ENCODE measurements around the gene LRIT2. TPM values are rescaled to one million over a fixed set of nuclear protein-coding genes. Genes with fewer than 3 reads are reported as not detected.

The LRIT2 gene
- total RNA-seq, 1 donor = not detected

GRCh38 chr10:84241185-84241790 lies 15.9 kb upstream of the LRIT2 start, which contains the start of gene LRIT1:
TSS of gene LRIT1 (minus strand) at chr10:84241546. CDS start at chr10:84241439, 107 bp downstream.
- Histone ChIP-seq H3K27ac (ENCODE audit: low read depth, low read length) (no peak within 1 kb of the TSS), H3K4me3 (ENCODE audit: insufficient read depth, low read length) (no peak within 1 kb of the TSS), H3K27me3 (ENCODE audit: insufficient read depth, low read length) (peaks cover 4% of the 10 kb centered on the region), H2AFZ (ENCODE audit: low read length) (no peak within 1 kb of the TSS), H3K36me3 (ENCODE audit: insufficient read depth, low read length) (no peaks in the 10 kb centered on the region), H3K4me1 (ENCODE audit: insufficient read depth, low read length) (no peaks in the 10 kb centered on the region), H4K20me1 (ENCODE audit: insufficient read depth, low read length) (no peaks in the 10 kb centered on the region), H3K4me2 (ENCODE audit: insufficient read depth, low read length) (no peak within 1 kb of the TSS), H3K79me2 (ENCODE audit: insufficient read depth, low read length) (no peaks in the 10 kb centered on the region), H3K9me3 (ENCODE audit: low read depth, low read length) (no peaks in the 10 kb centered on the region)
- DNase-seq (ENCODE audit: insufficient read length, low spot score, missing footprints) = no peak
- no peak for TF ChIP-seq CTCF (IDR thresholded peaks at IDR 0.05; ENCODE audit: extremely low read depth, low read depth, low read length)

GRCh38 chr10:84238909-84239308 lies 13.6 kb upstream of the LRIT2 start:
- Histone ChIP-seq H3K9me3 (ENCODE audit: low read depth, low read length) (no peaks in the 10 kb centered on the region), H3K4me1 (ENCODE audit: insufficient read depth, low read length) (no peaks in the 10 kb centered on the region), H2AFZ (ENCODE audit: low read length) (no peak overlapping the region), H4K20me1 (ENCODE audit: insufficient read depth, low read length) (no peaks in the 10 kb centered on the region), H3K4me2 (ENCODE audit: insufficient read depth, low read length) (no peak overlapping the region), H3K36me3 (ENCODE audit: insufficient read depth, low read length) (no peaks in the 10 kb centered on the region), H3K79me2 (ENCODE audit: insufficient read depth, low read length) (no peaks in the 10 kb centered on the region), H3K27ac (ENCODE audit: low read depth, low read length) (no peak overlapping the region), H3K4me3 (ENCODE audit: insufficient read depth, low read length) (no peak overlapping the region), H3K27me3 (ENCODE audit: insufficient read depth, low read length) (no peaks in the 10 kb centered on the region)
- no peak for DNase-seq (ENCODE audit: insufficient read length, low spot score, missing footprints)
- no peak for TF ChIP-seq CTCF (IDR thresholded peaks at IDR 0.05; ENCODE audit: extremely low read depth, low read depth, low read length)

GRCh38 chr10:84237199-84238051 lies 12.1 kb upstream of the LRIT2 start:
- no peak overlapping the region for H2AFZ ChIP-seq (ENCODE audit: low read length)
- H3K79me2 ChIP-seq (ENCODE audit: insufficient read depth, low read length) = no peaks in the 10 kb centered on the region
- H4K20me1 ChIP-seq (ENCODE audit: insufficient read depth, low read length) = no peaks in the 10 kb centered on the region
- no peak overlapping the region for H3K4me3 ChIP-seq (ENCODE audit: insufficient read depth, low read length)
- H3K9me3 ChIP-seq (ENCODE audit: low read depth, low read length) = no peaks in the 10 kb centered on the region
- no peaks in the 10 kb centered on the region for H3K27me3 ChIP-seq (ENCODE audit: insufficient read depth, low read length)
- no peak overlapping the region for H3K4me2 ChIP-seq (ENCODE audit: insufficient read depth, low read length)
- H3K36me3 ChIP-seq (ENCODE audit: insufficient read depth, low read length) = no peaks in the 10 kb centered on the region
- no peaks in the 10 kb centered on the region for H3K4me1 ChIP-seq (ENCODE audit: insufficient read depth, low read length)
- DNase-seq (ENCODE audit: insufficient read length, low spot score, missing footprints) = peak; percentile 50
- no peak for TF ChIP-seq CTCF (IDR thresholded peaks at IDR 0.05; ENCODE audit: extremely low read depth, low read depth, low read length)
- no peak overlapping the region for H3K27ac ChIP-seq (ENCODE audit: low read depth, low read length)

GRCh38 chr10:84236807-84237198 lies 11.5 kb upstream of the LRIT2 start:
- no peaks in the 10 kb centered on the region for H4K20me1 ChIP-seq (ENCODE audit: insufficient read depth, low read length)
- H2AFZ ChIP-seq (ENCODE audit: low read length) = no peak overlapping the region
- no peak overlapping the region for H3K4me3 ChIP-seq (ENCODE audit: insufficient read depth, low read length)
- H3K27me3 ChIP-seq (ENCODE audit: insufficient read depth, low read length) = no peaks in the 10 kb centered on the region
- no peak for DNase-seq (ENCODE audit: insufficient read length, low spot score, missing footprints)
- no peaks in the 10 kb centered on the region for H3K79me2 ChIP-seq (ENCODE audit: insufficient read depth, low read length)
- H3K9me3 ChIP-seq (ENCODE audit: low read depth, low read length) = no peaks in the 10 kb centered on the region
- no peak overlapping the region for H3K27ac ChIP-seq (ENCODE audit: low read depth, low read length)
- no peak for TF ChIP-seq CTCF (IDR thresholded peaks at IDR 0.05; ENCODE audit: extremely low read depth, low read depth, low read length)
- H3K4me1 ChIP-seq (ENCODE audit: insufficient read depth, low read length) = no peaks in the 10 kb centered on the region
- no peak overlapping the region for H3K4me2 ChIP-seq (ENCODE audit: insufficient read depth, low read length)
- no peaks in the 10 kb centered on the region for H3K36me3 ChIP-seq (ENCODE audit: insufficient read depth, low read length)

Data from osteoblast (primary cell).